HEK293 (cell line): ENCODE results near the gene BEGAIN.

ENCODE experiments used
- CTCF ChIA-PET: fragments of 350-600 bp; formaldehyde crosslinking; extraction: SDS; loops from one replicate; lab custom pipeline; 2021; ENCODE audit warnings: antibody characterized with exemption; lab: Yijun Ruan, JAX
- POLR2A ChIA-PET: fragments of 300-600 bp; formaldehyde crosslinking; extraction: SDS; loops from one replicate; lab custom pipeline; 2020; ENCODE audit warnings: antibody characterized with exemption, inconsistent platforms; lab: Yijun Ruan, JAX
- H3K27ac ChIP-seq: fragments of 200-500 bp; sonication (Bioruptor generic); 2 replicates; pipeline ENCODE4 v1.5.1; 2014; ENCODE audit warnings: low read depth, low read length, control low read depth, inconsistent platforms; ENCODE audit errors: extremely low read depth
- H3K36me3 ChIP-seq, 2 experiments: fragments of 200-500 bp in 1 of 2; sonication (Bioruptor generic) in 1 of 2; 1 replicate in 1 of 2; 2 replicates in 1 of 2; pipeline ENCODE4 v1.5.1; 2014 to 2017; ENCODE audit warnings: inconsistent platforms in 2 of 2, low read length in 2 of 2; ENCODE audit not compliant: control insufficient read depth in 2 of 2, insufficient read depth in 1 of 2
- H3K4me1 ChIP-seq: fragments of 200-500 bp; sonication (Bioruptor generic); 2 replicates; pipeline ENCODE4 v1.5.1; 2014; ENCODE audit warnings: mild to moderate bottlenecking, low read length, inconsistent platforms; ENCODE audit not compliant: control insufficient read depth, insufficient read depth
- H3K4me3 ChIP-seq: 2 replicates; pipeline ENCODE4 v1.5.1; 2011; ENCODE audit warnings: low read depth, mild to moderate bottlenecking, control low read depth, low read length, moderate library complexity
- H3K9me3 ChIP-seq: fragments of 200-500 bp; sonication (Bioruptor generic); 2 replicates; pipeline ENCODE4 v1.5.1; 2014; ENCODE audit warnings: low read depth, low read length, inconsistent platforms; ENCODE audit not compliant: control insufficient read depth, insufficient read depth
- GLIS1 ChIP-seq: fragments of 450-650 bp; formaldehyde crosslinking; IDR thresholded peaks from 2 replicates; pipeline ENCODE4 v1.5.1; 2016; ENCODE audit warnings: missing biosample characterization, missing genetic modification characterization
- KLF1 ChIP-seq: fragments of 450-650 bp; formaldehyde crosslinking; IDR thresholded peaks from 2 replicates; pipeline ENCODE4 v1.5.1; 2016; ENCODE audit warnings: missing biosample characterization, missing genetic modification characterization
- SALL2 ChIP-seq: fragments of 450-650 bp; formaldehyde crosslinking; IDR thresholded peaks from 2 replicates; pipeline ENCODE4 v1.5.0; 2017; ENCODE audit warnings: missing biosample characterization, mild to moderate bottlenecking, missing genetic modification characterization, borderline replicate concordance
- ZFP37 ChIP-seq: fragments of 450-650 bp; formaldehyde crosslinking; IDR thresholded peaks from 2 replicates; pipeline ENCODE4 v1.5.1; 2016; ENCODE audit warnings: missing biosample characterization, missing genetic modification characterization
- ZNF121 ChIP-seq: fragments of 450-650 bp; formaldehyde crosslinking; IDR thresholded peaks from 2 replicates; pipeline ENCODE4 v1.5.1; 2016; ENCODE audit warnings: missing biosample characterization, missing genetic modification characterization
- ZNF157 ChIP-seq: fragments of 450-650 bp; formaldehyde crosslinking; IDR thresholded peaks from 2 replicates; pipeline ENCODE4 v1.5.1; 2016; ENCODE audit warnings: missing biosample characterization, missing genetic modification characterization
- ZNF433 ChIP-seq: fragments of 450-650 bp; formaldehyde crosslinking; IDR thresholded peaks from 2 replicates; pipeline ENCODE4 v1.5.1; 2016; ENCODE audit warnings: missing biosample characterization, missing genetic modification characterization, low read depth
- ZNF747 ChIP-seq: fragments of 450-650 bp; formaldehyde crosslinking; IDR thresholded peaks from 2 replicates; pipeline ENCODE4 v1.5.1; 2016; ENCODE audit warnings: missing biosample characterization, missing genetic modification characterization
- ZNF776 ChIP-seq: fragments of 450-650 bp; formaldehyde crosslinking; IDR thresholded peaks from 2 replicates; pipeline ENCODE4 v1.5.0; 2017; ENCODE audit warnings: missing biosample characterization, missing genetic modification characterization, borderline replicate concordance
- TF ChIP-seq, protein P1 (sequence below): fragments of 450-650 bp; formaldehyde crosslinking; IDR thresholded peaks from 2 replicates; pipeline ENCODE4 v1.5.1; 2016; ENCODE audit warnings: missing biosample characterization, missing genetic modification characterization, borderline replicate concordance
- TF ChIP-seq, protein P2 (sequence below): fragments of 450-650 bp; formaldehyde crosslinking; IDR thresholded peaks from 2 replicates; pipeline ENCODE4 v1.5.1; 2016; ENCODE audit warnings: missing biosample characterization, missing genetic modification characterization
- TF ChIP-seq, protein P3 (sequence below): fragments of 450-650 bp; formaldehyde crosslinking; IDR thresholded peaks from 2 replicates; pipeline ENCODE4; 2016; ENCODE audit warnings: missing biosample characterization, missing genetic modification characterization
- TF ChIP-seq, protein P4 (sequence below): fragments of 450-650 bp; formaldehyde crosslinking; IDR thresholded peaks from 2 replicates; pipeline ENCODE4 v1.5.1; 2016; ENCODE audit warnings: missing biosample characterization, missing genetic modification characterization, low read depth
- TF ChIP-seq, protein P5 (sequence below): fragments of 450-650 bp; formaldehyde crosslinking; IDR thresholded peaks from 2 replicates; pipeline ENCODE4 v1.5.1; 2016; ENCODE audit warnings: missing biosample characterization, missing genetic modification characterization

BEGAIN gene

GRCh38 chr14:100610511-100611217, 23.4 kb upstream of the BEGAIN start:
- TF ChIP-seq KLF1, result peak; percentile 36; the same call in 1 of the 2 replicates
- TF ChIP-seq, protein P1, sequence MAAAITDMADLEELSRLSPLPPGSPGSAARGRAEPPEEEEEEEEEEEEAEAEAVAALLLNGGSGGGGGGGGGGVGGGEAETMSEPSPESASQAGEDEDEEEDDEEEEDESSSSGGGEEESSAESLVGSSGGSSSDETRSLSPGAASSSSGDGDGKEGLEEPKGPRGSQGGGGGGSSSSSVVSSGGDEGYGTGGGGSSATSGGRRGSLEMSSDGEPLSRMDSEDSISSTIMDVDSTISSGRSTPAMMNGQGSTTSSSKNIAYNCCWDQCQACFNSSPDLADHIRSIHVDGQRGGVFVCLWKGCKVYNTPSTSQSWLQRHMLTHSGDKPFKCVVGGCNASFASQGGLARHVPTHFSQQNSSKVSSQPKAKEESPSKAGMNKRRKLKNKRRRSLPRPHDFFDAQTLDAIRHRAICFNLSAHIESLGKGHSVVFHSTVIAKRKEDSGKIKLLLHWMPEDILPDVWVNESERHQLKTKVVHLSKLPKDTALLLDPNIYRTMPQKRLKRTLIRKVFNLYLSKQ (tag by site-specific recombination), result no peak
- CTCF ChIA-PET, result no interaction called here
- H3K36me3 ChIP-seq, result no peaks in the 10 kb centered on the region
- H3K27ac ChIP-seq, result no peak overlapping the region
- H3K9me3 ChIP-seq, result no peaks in the 10 kb centered on the region
- H3K4me1 ChIP-seq, result no peaks in the 10 kb centered on the region
- no peak overlapping the region for H3K4me3 ChIP-seq
- POLR2A ChIA-PET, result no interaction called here

DNA sequence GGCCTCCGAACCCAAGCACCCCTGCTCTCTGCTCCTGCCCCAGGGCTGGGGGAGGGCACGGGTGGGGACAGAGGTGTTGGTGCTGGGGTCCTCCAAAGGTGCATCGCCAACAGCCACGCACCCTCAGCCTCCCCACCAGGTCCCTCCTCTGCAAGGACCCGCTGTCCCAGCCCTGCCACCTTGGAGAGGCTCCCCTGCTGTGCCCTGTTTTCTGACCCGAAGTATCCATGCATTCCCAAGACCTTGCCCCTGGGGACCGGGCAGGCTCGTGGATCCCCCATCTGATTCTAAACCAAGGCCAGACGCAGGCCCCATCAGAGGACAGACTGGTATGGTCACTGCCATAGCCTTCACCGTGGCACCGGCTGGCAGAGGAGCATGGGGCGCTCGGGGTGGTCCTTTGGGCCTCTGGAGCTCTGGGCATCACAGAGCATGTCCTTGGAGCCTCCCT, 22.7 kb upstream of the BEGAIN start:
- Histone ChIP-seq H3K27ac (no peak overlapping the region), H3K9me3 (no peaks in the 10 kb centered on the region), H3K4me1 (no peaks in the 10 kb centered on the region), H3K4me3 (no peak overlapping the region), H3K36me3 (no peaks in the 10 kb centered on the region)
- no peak for TF ChIP-seq ZNF747 (tag by site-specific recombination)
- no peak for TF ChIP-seq SALL2 (tag by site-specific recombination)
- TF ChIP-seq, protein P2, sequence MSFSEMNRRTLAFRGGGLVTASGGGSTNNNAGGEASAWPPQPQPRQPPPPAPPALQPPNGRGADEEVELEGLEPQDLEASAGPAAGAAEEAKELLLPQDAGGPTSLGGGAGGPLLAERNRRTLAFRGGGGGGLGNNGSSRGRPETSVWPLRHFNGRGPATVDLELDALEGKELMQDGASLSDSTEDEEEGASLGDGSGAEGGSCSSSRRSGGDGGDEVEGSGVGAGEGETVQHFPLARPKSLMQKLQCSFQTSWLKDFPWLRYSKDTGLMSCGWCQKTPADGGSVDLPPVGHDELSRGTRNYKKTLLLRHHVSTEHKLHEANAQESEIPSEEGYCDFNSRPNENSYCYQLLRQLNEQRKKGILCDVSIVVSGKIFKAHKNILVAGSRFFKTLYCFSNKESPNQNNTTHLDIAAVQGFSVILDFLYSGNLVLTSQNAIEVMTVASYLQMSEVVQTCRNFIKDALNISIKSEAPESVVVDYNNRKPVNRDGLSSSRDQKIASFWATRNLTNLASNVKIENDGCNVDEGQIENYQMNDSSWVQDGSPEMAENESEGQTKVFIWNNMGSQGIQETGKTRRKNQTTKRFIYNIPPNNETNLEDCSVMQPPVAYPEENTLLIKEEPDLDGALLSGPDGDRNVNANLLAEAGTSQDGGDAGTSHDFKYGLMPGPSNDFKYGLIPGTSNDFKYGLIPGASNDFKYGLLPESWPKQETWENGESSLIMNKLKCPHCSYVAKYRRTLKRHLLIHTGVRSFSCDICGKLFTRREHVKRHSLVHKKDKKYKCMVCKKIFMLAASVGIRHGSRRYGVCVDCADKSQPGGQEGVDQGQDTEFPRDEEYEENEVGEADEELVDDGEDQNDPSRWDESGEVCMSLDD (tag by site-specific recombination), result no peak
- no peak for TF ChIP-seq ZNF157
- no peak for TF ChIP-seq ZFP37 (tag by site-specific recombination)
- TF ChIP-seq, protein P3, sequence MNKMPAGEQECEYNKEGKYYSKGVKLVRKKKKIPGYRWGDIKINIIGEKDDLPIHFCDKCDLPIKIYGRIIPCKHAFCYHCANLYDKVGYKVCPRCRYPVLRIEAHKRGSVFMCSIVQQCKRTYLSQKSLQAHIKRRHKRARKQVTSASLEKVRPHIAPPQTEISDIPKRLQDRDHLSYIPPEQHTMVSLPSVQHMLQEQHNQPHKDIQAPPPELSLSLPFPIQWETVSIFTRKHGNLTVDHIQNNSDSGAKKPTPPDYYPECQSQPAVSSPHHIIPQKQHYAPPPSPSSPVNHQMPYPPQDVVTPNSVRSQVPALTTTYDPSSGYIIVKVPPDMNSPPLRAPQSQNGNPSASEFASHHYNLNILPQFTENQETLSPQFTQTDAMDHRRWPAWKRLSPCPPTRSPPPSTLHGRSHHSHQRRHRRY (tag by site-specific recombination), result no peak
- no peak for TF ChIP-seq ZNF121 (tag by site-specific recombination)
- TF ChIP-seq ZNF433, result no peak
- TF ChIP-seq ZNF776 (tag by site-specific recombination), result no peak
- TF ChIP-seq, protein P4, sequence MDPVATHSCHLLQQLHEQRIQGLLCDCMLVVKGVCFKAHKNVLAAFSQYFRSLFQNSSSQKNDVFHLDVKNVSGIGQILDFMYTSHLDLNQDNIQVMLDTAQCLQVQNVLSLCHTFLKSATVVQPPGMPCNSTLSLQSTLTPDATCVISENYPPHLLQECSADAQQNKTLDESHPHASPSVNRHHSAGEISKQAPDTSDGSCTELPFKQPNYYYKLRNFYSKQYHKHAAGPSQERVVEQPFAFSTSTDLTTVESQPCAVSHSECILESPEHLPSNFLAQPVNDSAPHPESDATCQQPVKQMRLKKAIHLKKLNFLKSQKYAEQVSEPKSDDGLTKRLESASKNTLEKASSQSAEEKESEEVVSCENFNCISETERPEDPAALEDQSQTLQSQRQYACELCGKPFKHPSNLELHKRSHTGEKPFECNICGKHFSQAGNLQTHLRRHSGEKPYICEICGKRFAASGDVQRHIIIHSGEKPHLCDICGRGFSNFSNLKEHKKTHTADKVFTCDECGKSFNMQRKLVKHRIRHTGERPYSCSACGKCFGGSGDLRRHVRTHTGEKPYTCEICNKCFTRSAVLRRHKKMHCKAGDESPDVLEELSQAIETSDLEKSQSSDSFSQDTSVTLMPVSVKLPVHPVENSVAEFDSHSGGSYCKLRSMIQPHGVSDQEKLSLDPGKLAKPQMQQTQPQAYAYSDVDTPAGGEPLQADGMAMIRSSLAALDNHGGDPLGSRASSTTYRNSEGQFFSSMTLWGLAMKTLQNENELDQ (tag by site-specific recombination), result no peak
- TF ChIP-seq GLIS1 (tag by site-specific recombination), result no peak
- TF ChIP-seq, protein P5, sequence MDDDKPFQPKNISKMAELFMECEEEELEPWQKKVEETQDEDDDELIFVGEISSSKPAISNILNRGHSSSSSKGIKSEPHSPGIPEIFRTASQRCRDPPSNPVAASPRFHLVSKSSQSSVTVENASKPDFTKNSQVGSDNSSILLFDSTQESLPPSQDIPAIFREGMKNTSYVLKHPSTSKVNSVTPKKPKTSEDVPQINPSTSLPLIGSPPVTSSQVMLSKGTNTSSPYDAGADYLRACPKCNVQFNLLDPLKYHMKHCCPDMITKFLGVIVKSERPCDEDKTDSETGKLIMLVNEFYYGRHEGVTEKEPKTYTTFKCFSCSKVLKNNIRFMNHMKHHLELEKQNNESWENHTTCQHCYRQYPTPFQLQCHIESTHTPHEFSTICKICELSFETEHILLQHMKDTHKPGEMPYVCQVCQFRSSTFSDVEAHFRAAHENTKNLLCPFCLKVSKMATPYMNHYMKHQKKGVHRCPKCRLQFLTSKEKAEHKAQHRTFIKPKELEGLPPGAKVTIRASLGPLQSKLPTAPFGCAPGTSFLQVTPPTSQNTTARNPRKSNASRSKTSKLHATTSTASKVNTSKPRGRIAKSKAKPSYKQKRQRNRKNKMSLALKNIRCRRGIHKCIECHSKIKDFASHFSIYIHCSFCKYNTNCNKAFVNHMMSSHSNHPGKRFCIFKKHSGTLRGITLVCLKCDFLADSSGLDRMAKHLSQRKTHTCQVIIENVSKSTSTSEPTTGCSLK (tag by site-specific recombination), result no peak
- ChIA-PET CTCF (no interaction called here), POLR2A (no interaction called here)
